Trophoblast cell (in vitro differentiated cells and primary cell): ENCODE measurements around the gene MMP15.
A peak's percentile ranks its signal among the peaks of the same experiment; 100 is the strongest.

ENCODE experiments used
- DNase-seq, 2 donors: peaks; one replicate each; pipeline ENCODE4 v3.0.0-alpha.2; 2016
- H2AFZ ChIP-seq: 2 replicates; pipeline ENCODE4 v1.6.1; 2013; ENCODE audit warnings: low read length, moderate library complexity, mild to moderate bottlenecking; ENCODE audit not compliant: insufficient read depth, poor library complexity
- H2AK5ac ChIP-seq: 2 replicates; pipeline ENCODE4 v1.6.1; 2013; ENCODE audit warnings: mild to moderate bottlenecking, low read length
- H2BK120ac ChIP-seq: 2 replicates; pipeline ENCODE4 v1.6.1; 2013; ENCODE audit warnings: low read length, mild to moderate bottlenecking, moderate library complexity; ENCODE audit not compliant: insufficient read depth, poor library complexity
- H2BK12ac ChIP-seq: 2 replicates; pipeline ENCODE4 v1.6.1; 2013; ENCODE audit warnings: mild to moderate bottlenecking, low read length, moderate library complexity
- H2BK5ac ChIP-seq: 2 replicates; pipeline ENCODE4 v1.6.1; 2013; ENCODE audit warnings: low read length, low read depth, moderate library complexity, mild to moderate bottlenecking; ENCODE audit not compliant: poor library complexity
- H3K14ac ChIP-seq: 2 replicates; pipeline ENCODE4 v1.6.1; 2013; ENCODE audit warnings: mild to moderate bottlenecking, low read length
- H3K18ac ChIP-seq: 2 replicates; pipeline ENCODE4 v1.6.1; 2013; ENCODE audit warnings: mild to moderate bottlenecking, low read length
- H3K23ac ChIP-seq: 2 replicates; pipeline ENCODE4 v1.6.1; 2013; ENCODE audit warnings: low read length
- H3K27ac ChIP-seq: 2 replicates; pipeline ENCODE4 v1.5.1; 2013; ENCODE audit warnings: low read depth, mild to moderate bottlenecking, inconsistent platforms, low read length, moderate library complexity
- H3K27me3 ChIP-seq: 2 replicates; pipeline ENCODE4 v1.6.1; 2013; ENCODE audit warnings: inconsistent platforms, mild to moderate bottlenecking, low read length, moderate library complexity; ENCODE audit not compliant: insufficient read depth
- H3K36me3 ChIP-seq, 2 experiments: 1 replicate in 1 of 2; 2 replicates in 1 of 2; pipeline ENCODE4 v1.6.1; 2013; ENCODE audit warnings: low read length in 2 of 2, mild to moderate bottlenecking in 2 of 2, moderate library complexity in 1 of 2; ENCODE audit not compliant: insufficient read depth in 2 of 2, control insufficient read depth in 1 of 2
- H3K4ac ChIP-seq: 2 replicates; pipeline ENCODE4 v1.6.1; 2013; ENCODE audit warnings: low read depth, mild to moderate bottlenecking, low read length, moderate library complexity
- H3K4me1 ChIP-seq, 2 experiments: 1 replicate in 1 of 2; 2 replicates in 1 of 2; pipeline ENCODE4 v1.6.1; 2013; ENCODE audit warnings: low read length in 2 of 2, mild to moderate bottlenecking in 2 of 2, moderate library complexity in 1 of 2; ENCODE audit not compliant: insufficient read depth in 2 of 2, control insufficient read depth in 1 of 2
- H3K4me2 ChIP-seq: 2 replicates; pipeline ENCODE4 v1.6.1; 2013; ENCODE audit warnings: inconsistent platforms, mild to moderate bottlenecking, low read length, moderate library complexity
- H3K4me3 ChIP-seq: 2 replicates; pipeline ENCODE4 v1.5.1; 2013; ENCODE audit warnings: mild to moderate bottlenecking, low read depth, low read length, inconsistent platforms
- H3K79me1 ChIP-seq: one replicate; pipeline ENCODE4 v1.6.1; 2013; ENCODE audit warnings: low read length
- H3K79me2 ChIP-seq: 2 replicates; pipeline ENCODE4 v1.6.1; 2013; ENCODE audit warnings: low read length, mild to moderate bottlenecking; ENCODE audit not compliant: control insufficient read depth, insufficient read depth, poor library complexity
- H3K9ac ChIP-seq: 2 replicates; pipeline ENCODE4 v1.6.1; 2013; ENCODE audit warnings: mild to moderate bottlenecking, low read length
- H3K9me3 ChIP-seq: 2 replicates; pipeline ENCODE4 v1.6.1; 2013; ENCODE audit warnings: low read depth, mild to moderate bottlenecking, control low read depth, inconsistent platforms, low read length; ENCODE audit not compliant: insufficient read depth
- H4K12ac ChIP-seq: 2 replicates; pipeline ENCODE4 v1.6.1; 2013; ENCODE audit warnings: low read depth, mild to moderate bottlenecking, low read length, moderate library complexity
- H4K8ac ChIP-seq: 2 replicates; pipeline ENCODE4 v1.6.1; 2013; ENCODE audit warnings: low read depth, mild to moderate bottlenecking, low read length, moderate library complexity
- H4K91ac ChIP-seq: one replicate; pipeline ENCODE4 v1.6.1; 2013; ENCODE audit warnings: low read depth, mild to moderate bottlenecking, low read length, moderate library complexity
- WGBS: extraction: QIAGEN DNeasy Blood & Tissue Kit; methylation state at CpG from one replicate; pipeline ENCODE4 v1.1.7; 2013; ENCODE audit warnings: missing lambda C conversion rate; ENCODE audit not compliant: insufficient read length, insufficient coverage; ENCODE audit errors: extremely low coverage; 5-methylcytosine and 5-hydroxymethylcytosine counted together

MMP15 gene

DNA sequence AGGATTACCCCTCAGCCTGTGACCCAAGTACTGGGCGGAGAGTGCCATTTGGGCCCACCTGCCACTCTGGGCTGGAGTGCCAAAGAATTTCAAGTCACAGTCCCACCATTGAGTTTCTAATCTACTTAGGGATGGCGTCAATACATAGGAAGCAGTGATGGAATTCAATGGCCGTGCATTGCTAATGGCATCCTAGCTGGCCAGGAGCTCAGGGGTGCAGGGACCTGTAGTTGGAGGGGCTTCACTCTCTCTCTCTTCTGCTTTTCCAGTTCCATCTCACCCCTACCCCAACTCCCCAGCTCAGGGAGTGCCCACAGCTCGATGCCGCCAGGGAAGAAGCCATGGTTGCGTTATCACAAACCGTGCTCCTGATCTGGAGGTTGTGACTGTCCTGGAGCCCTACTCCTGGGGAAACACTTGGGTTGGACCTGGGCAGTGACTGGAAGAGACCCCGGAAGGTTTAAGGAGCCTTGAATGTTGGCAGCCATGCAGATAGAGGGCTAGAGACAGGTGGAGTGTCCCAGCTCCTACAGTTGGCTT, 2.4 kb downstream of the MMP15 start:
- H4K12ac ChIP-seq = no peak overlapping the region

GRCh38 chr16:58028541-58029070, 3.1 kb downstream of the MMP15 start:
- no peak overlapping the region for H3K18ac ChIP-seq
- no peak overlapping the region for H3K14ac ChIP-seq
- WGBS = no CpG with 5 or more reads among the region's 6 CpGs
- no peak overlapping the region for H2AFZ ChIP-seq
- H3K79me2 ChIP-seq = peaks cover 7% of the 10 kb centered on the region
- H3K4me3 ChIP-seq = no peak overlapping the region
- DNase-seq = no peak
- peaks cover 45 to 48% of the 10 kb centered on the region in 2 experiments for H3K4me1 ChIP-seq
- no peak overlapping the region for H3K4ac ChIP-seq
- no peak overlapping the region for H3K9ac ChIP-seq
- H3K79me1 ChIP-seq = peaks cover 24% of the 10 kb centered on the region
- no peaks in the 10 kb centered on the region for H3K27me3 ChIP-seq
- H3K4me2 ChIP-seq = no peak overlapping the region
- H4K91ac ChIP-seq = no peak overlapping the region
- H4K12ac ChIP-seq = no peak overlapping the region
- no peaks in the 10 kb centered on the region for H3K9me3 ChIP-seq
- H2AK5ac ChIP-seq = no peak overlapping the region
- no peak overlapping the region for H2BK120ac ChIP-seq
- H3K23ac ChIP-seq = no peak overlapping the region
- H2BK12ac ChIP-seq = no peak overlapping the region
- H4K8ac ChIP-seq = no peak overlapping the region
- no peak overlapping the region for H3K27ac ChIP-seq
- no peaks in the 10 kb centered on the region for H3K36me3 ChIP-seq
- H2BK5ac ChIP-seq = no peak overlapping the region

More for the DNA sequence above, 2.4 kb downstream of the MMP15 start:
- Histone ChIP-seq H4K8ac (no peak overlapping the region), H3K23ac (no peak overlapping the region), H3K79me1 (peaks cover 19% of the 10 kb centered on the region), H3K4ac (peak overlapping the region; percentile 29), H3K9me3 (no peaks in the 10 kb centered on the region), H3K4me3 (no peak overlapping the region), H3K9ac (no peak overlapping the region), H3K4me2 (peak overlapping the region; percentile 40), H3K18ac (peak overlapping the region; percentile 50), H2BK12ac (peak overlapping the region; percentile 19), H3K27me3 (no peaks in the 10 kb centered on the region), H2AFZ (no peak overlapping the region), H4K91ac (no peak overlapping the region), H3K14ac (peak overlapping the region; percentile 26), H2BK120ac (no peak overlapping the region), H2BK5ac (no peak overlapping the region), H3K79me2 (peaks cover 7% of the 10 kb centered on the region), H3K4me1 (peaks cover 40 to 42% of the 10 kb centered on the region in 2 experiments), H2AK5ac (peak overlapping the region; percentile 10), H3K27ac (no peak overlapping the region), H3K36me3 (no peaks in the 10 kb centered on the region)
- WGBS = no CpG with 5 or more reads among the region's 8 CpGs
- DNase-seq = no peak

DNA sequence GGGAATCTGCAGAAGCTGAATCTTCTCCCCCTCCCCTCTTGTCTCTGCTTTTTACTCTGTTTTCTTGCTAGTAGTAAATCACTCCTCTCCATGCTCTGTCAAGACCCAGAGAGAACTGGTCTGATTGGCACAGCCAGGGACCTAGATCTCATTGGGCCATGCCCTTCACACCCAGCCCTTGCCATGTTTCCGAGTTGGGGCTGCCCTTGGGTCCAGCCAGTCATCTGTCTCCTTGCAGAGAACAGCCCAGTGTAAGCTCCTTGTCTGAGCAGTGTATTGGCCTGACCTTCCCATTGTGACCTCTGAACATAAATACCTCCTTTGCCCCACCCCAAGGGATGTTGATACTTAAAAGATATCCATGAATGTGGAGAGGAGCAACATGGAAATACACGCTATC, 3.9 kb downstream of the MMP15 start:
- Histone ChIP-seq H2BK120ac (no peak overlapping the region), H3K14ac (no peak overlapping the region), H3K79me2 (peaks cover 7% of the 10 kb centered on the region), H3K36me3 (no peaks in the 10 kb centered on the region), H3K4me2 (no peak overlapping the region), H4K91ac (no peak overlapping the region), H2AK5ac (no peak overlapping the region), H3K9me3 (no peaks in the 10 kb centered on the region), H3K23ac (no peak overlapping the region), H3K27ac (no peak overlapping the region), H4K12ac (no peak overlapping the region), H2AFZ (no peak overlapping the region), H3K27me3 (no peaks in the 10 kb centered on the region), H3K4me1 (peaks cover 50 to 54% of the 10 kb centered on the region in 2 experiments), H4K8ac (no peak overlapping the region), H3K4ac (no peak overlapping the region), H2BK12ac (no peak overlapping the region), H3K9ac (no peak overlapping the region), H2BK5ac (no peak overlapping the region), H3K18ac (no peak overlapping the region), H3K4me3 (no peak overlapping the region), H3K79me1 (peaks cover 24% of the 10 kb centered on the region)
- DNase-seq = no peak
- no CpG with 5 or more reads among the region's 2 CpGs for whole genome bisulfite sequencing

DNA sequence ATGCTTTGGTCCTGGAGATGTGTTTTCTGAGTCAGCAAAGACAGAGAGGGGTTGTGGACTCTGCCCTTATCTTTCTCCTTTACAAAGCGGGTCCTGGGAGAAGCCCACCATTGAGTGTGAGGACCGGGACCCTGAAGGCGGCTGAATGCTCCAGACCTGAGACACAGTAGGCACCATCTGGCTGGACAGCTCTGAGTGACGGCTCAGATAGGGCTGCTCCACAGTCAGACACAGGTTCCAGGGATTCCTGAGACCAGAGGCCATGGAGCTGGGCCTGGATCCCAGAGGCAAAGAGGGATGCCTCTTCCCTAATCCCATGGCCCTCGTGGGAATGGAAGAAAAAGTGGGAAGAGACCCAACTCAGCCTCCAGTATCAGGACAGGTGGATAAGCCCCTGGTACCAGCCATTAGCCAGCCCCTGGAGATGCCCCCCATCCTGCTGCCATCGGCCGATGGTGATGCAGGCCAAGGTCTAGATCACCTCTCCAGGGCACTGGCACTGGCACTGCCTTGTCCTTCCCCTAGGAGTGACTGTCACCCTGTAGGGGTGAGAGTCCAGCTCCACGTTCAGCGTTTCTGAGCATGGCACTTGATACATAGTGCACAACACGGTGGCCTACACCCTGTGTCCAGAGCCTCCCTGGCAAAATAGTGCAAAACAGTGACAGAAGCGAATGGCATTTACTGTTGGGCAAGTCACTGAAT, 4.7 kb downstream of the MMP15 start:
- Histone ChIP-seq H3K23ac (no peak overlapping the region), H3K9ac (no peak overlapping the region), H3K18ac (no peak overlapping the region), H4K91ac (no peak overlapping the region), H3K4me1 (peaks cover 51 to 53% of the 10 kb centered on the region in 2 experiments), H3K79me1 (peaks cover 20% of the 10 kb centered on the region), H3K36me3 (no peaks in the 10 kb centered on the region), H3K14ac (no peak overlapping the region), H3K9me3 (no peaks in the 10 kb centered on the region), H3K27me3 (no peaks in the 10 kb centered on the region), H3K4me3 (no peak overlapping the region), H3K27ac (no peak overlapping the region), H2AFZ (no peak overlapping the region), H2BK12ac (no peak overlapping the region), H4K12ac (no peak overlapping the region), H4K8ac (no peak overlapping the region), H3K79me2 (peaks cover 7% of the 10 kb centered on the region), H2BK120ac (no peak overlapping the region), H2AK5ac (no peak overlapping the region), H3K4ac (no peak overlapping the region), H2BK5ac (no peak overlapping the region), H3K4me2 (no peak overlapping the region)
- no CpG with 5 or more reads among the region's 11 CpGs for WGBS
- DNase-seq = no peak
